HEK293 (cell line): ENCODE data around the gene ANKRD49.

ENCODE experiments used
- CTCF ChIA-PET: fragments of 350-600 bp; formaldehyde crosslinking; extraction: SDS; loops from one replicate; lab custom pipeline; 2021; ENCODE audit warnings: antibody characterized with exemption; lab: Yijun Ruan, JAX
- POLR2A ChIA-PET: fragments of 300-600 bp; formaldehyde crosslinking; extraction: SDS; loops from one replicate; lab custom pipeline; 2020; ENCODE audit warnings: antibody characterized with exemption, inconsistent platforms; lab: Yijun Ruan, JAX
- H3K27ac ChIP-seq: fragments of 200-500 bp; sonication (Bioruptor generic); 2 replicates; pipeline ENCODE4 v1.5.1; 2014; ENCODE audit warnings: low read depth, low read length, control low read depth, inconsistent platforms; ENCODE audit errors: extremely low read depth
- H3K36me3 ChIP-seq, 2 experiments: fragments of 200-500 bp in 1 of 2; sonication (Bioruptor generic) in 1 of 2; 1 replicate in 1 of 2; 2 replicates in 1 of 2; pipeline ENCODE4 v1.5.1; 2014 to 2017; ENCODE audit warnings: inconsistent platforms in 2 of 2, low read length in 2 of 2; ENCODE audit not compliant: control insufficient read depth in 2 of 2, insufficient read depth in 1 of 2
- H3K4me1 ChIP-seq: fragments of 200-500 bp; sonication (Bioruptor generic); 2 replicates; pipeline ENCODE4 v1.5.1; 2014; ENCODE audit warnings: mild to moderate bottlenecking, low read length, inconsistent platforms; ENCODE audit not compliant: control insufficient read depth, insufficient read depth
- H3K4me3 ChIP-seq: 2 replicates; pipeline ENCODE4 v1.5.1; 2011; ENCODE audit warnings: low read depth, mild to moderate bottlenecking, control low read depth, low read length, moderate library complexity
- H3K9me3 ChIP-seq: fragments of 200-500 bp; sonication (Bioruptor generic); 2 replicates; pipeline ENCODE4 v1.5.1; 2014; ENCODE audit warnings: low read depth, low read length, inconsistent platforms; ENCODE audit not compliant: control insufficient read depth, insufficient read depth
- ATF2 ChIP-seq: fragments of 450-650 bp; formaldehyde crosslinking; IDR thresholded peaks from 2 replicates; pipeline ENCODE4 v1.5.1; 2016; ENCODE audit warnings: missing biosample characterization, missing genetic modification characterization, low read depth
- BCL11A ChIP-seq: fragments of 450-650 bp; formaldehyde crosslinking; IDR thresholded peaks from 2 replicates; pipeline ENCODE4 v1.5.1; 2016; ENCODE audit warnings: low read depth, missing biosample characterization, missing genetic modification characterization
- EGR2 ChIP-seq: fragments of 450-650 bp; formaldehyde crosslinking; IDR thresholded peaks from 2 replicates; pipeline ENCODE4 v1.5.1; 2016; ENCODE audit warnings: low read depth, missing biosample characterization, missing genetic modification characterization
- HOXC10 ChIP-seq: sonication (generic); formaldehyde crosslinking; IDR thresholded peaks from 2 replicates; pipeline ENCODE4 v1.8.1; 2023; ENCODE audit warnings: mild to moderate bottlenecking, missing genetic modification reagents
- OSR2 ChIP-seq: fragments of 450-650 bp; formaldehyde crosslinking; IDR thresholded peaks from 2 replicates; pipeline ENCODE4 v1.5.1; 2016; ENCODE audit warnings: missing biosample characterization, missing genetic modification characterization
- REPIN1 ChIP-seq: fragments of 450-650 bp; formaldehyde crosslinking; IDR thresholded peaks from 2 replicates; pipeline ENCODE4 v1.5.1; 2017; ENCODE audit warnings: missing biosample characterization, missing genetic modification characterization, low read depth
- TRIM28 ChIP-seq: IDR thresholded peaks from 2 replicates; pipeline ENCODE4 v1.6.1; 2011; ENCODE audit warnings: low read length, control low read depth, borderline replicate concordance
- ZNF138 ChIP-seq: fragments of 450-650 bp; formaldehyde crosslinking; IDR thresholded peaks from 2 replicates; pipeline ENCODE4 v1.5.1; 2016; ENCODE audit warnings: missing biosample characterization, missing genetic modification characterization, borderline replicate concordance
- ZNF140 ChIP-seq: fragments of 450-650 bp; formaldehyde crosslinking; IDR thresholded peaks from 2 replicates; pipeline ENCODE4 v1.5.1; 2016; ENCODE audit warnings: missing biosample characterization, missing genetic modification characterization
- ZNF18 ChIP-seq: fragments of 450-650 bp; formaldehyde crosslinking; IDR thresholded peaks from 2 replicates; pipeline ENCODE4 v1.5.1; 2016; ENCODE audit warnings: missing biosample characterization, missing genetic modification characterization
- ZNF214 ChIP-seq: fragments of 450-650 bp; formaldehyde crosslinking; IDR thresholded peaks from 2 replicates; pipeline ENCODE4 v1.5.1; 2017; ENCODE audit warnings: missing biosample characterization, mild to moderate bottlenecking, missing genetic modification characterization, borderline replicate concordance
- ZNF473 ChIP-seq: fragments of 450-650 bp; formaldehyde crosslinking; IDR thresholded peaks from 2 replicates; pipeline ENCODE4 v1.5.1; 2017; ENCODE audit warnings: missing biosample characterization, missing genetic modification characterization
- ZNF521 ChIP-seq: fragments of 450-650 bp; formaldehyde crosslinking; IDR thresholded peaks from 2 replicates; pipeline ENCODE4 v1.5.1; 2017; ENCODE audit warnings: missing biosample characterization, mild to moderate bottlenecking, missing genetic modification characterization
- ZNF610 ChIP-seq: fragments of 450-650 bp; formaldehyde crosslinking; IDR thresholded peaks from 2 replicates; pipeline ENCODE4 v1.5.1; 2016; ENCODE audit warnings: missing biosample characterization, missing genetic modification characterization, borderline replicate concordance
- ZNF624 ChIP-seq: fragments of 450-650 bp; formaldehyde crosslinking; IDR thresholded peaks from 2 replicates; pipeline ENCODE4 v1.5.1; 2017; ENCODE audit warnings: missing biosample characterization, missing genetic modification characterization
- ZSCAN16 ChIP-seq: fragments of 450-650 bp; formaldehyde crosslinking; IDR thresholded peaks from 2 replicates; pipeline ENCODE4 v1.5.1; 2016; ENCODE audit warnings: missing biosample characterization, missing genetic modification characterization
- TF ChIP-seq, protein P1 (sequence below): fragments of 450-650 bp; formaldehyde crosslinking; IDR thresholded peaks from 2 replicates; pipeline ENCODE4 v1.5.1; 2016; ENCODE audit warnings: missing biosample characterization, missing genetic modification characterization
- TF ChIP-seq, protein P2 (sequence below): fragments of 450-650 bp; formaldehyde crosslinking; IDR thresholded peaks from 2 replicates; pipeline ENCODE4 v1.5.1; 2016; ENCODE audit warnings: missing biosample characterization, missing genetic modification characterization
- TF ChIP-seq, protein P3 (sequence below): fragments of 450-650 bp; formaldehyde crosslinking; IDR thresholded peaks from 2 replicates; pipeline ENCODE4 v1.5.1; 2016; ENCODE audit warnings: missing biosample characterization, missing genetic modification characterization

The ANKRD49 gene

GRCh38 chr11:94457118-94458029 is 36.4 kb upstream of the ANKRD49 start (continued):
- no peak for TF ChIP-seq ZNF138 (tag by site-specific recombination)
- TF ChIP-seq ZNF18 (tag by site-specific recombination), result no peak
- no peak for TF ChIP-seq ZNF521 (tag by site-specific recombination)

DNA sequence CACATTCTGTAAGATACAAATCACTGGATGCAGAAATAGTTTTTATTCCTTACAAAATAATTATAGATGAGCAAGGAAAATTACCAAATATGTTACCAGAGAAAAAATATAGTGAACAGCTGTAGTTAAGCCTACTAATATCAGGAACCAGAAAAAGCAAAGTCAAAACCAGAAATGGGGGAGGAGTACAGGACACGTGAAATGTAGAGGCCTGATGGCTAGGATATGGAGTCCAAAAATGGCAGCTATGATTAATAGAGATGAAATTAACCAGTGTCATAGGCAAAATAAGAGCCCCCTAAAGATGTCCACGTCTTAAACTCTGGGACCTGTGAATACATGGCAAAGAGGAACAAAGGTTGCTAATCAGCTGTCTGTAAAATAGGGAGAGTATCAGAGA is 34.2 kb upstream of the ANKRD49 start:
- no peak overlapping the region for H3K4me3 ChIP-seq
- POLR2A ChIA-PET, result no interaction called here
- no peak for TF ChIP-seq ATF2 (tag by site-specific recombination)
- no peak for TF ChIP-seq ZNF473 (tag by site-specific recombination)
- TF ChIP-seq ZNF624, result no peak
- TF ChIP-seq, protein P1, sequence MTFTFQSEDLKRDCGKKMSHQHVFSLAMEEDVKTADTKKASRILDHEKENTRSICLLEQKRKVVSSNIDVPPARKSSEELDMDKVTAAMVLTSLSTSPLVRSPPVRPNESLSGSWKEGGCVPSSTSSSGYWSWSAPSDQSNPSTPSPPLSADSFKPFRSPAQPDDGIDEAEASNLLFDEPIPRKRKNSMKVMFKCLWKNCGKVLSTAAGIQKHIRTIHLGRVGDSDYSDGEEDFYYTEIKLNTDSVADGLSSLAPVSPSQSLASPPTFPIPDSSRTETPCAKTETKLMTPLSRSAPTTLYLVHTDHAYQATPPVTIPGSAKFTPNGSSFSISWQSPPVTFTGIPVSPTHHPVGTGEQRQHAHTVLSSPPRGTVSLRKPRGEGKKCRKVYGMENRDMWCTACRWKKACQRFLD (tag by site-specific recombination), result no peak
- TF ChIP-seq, protein P2, sequence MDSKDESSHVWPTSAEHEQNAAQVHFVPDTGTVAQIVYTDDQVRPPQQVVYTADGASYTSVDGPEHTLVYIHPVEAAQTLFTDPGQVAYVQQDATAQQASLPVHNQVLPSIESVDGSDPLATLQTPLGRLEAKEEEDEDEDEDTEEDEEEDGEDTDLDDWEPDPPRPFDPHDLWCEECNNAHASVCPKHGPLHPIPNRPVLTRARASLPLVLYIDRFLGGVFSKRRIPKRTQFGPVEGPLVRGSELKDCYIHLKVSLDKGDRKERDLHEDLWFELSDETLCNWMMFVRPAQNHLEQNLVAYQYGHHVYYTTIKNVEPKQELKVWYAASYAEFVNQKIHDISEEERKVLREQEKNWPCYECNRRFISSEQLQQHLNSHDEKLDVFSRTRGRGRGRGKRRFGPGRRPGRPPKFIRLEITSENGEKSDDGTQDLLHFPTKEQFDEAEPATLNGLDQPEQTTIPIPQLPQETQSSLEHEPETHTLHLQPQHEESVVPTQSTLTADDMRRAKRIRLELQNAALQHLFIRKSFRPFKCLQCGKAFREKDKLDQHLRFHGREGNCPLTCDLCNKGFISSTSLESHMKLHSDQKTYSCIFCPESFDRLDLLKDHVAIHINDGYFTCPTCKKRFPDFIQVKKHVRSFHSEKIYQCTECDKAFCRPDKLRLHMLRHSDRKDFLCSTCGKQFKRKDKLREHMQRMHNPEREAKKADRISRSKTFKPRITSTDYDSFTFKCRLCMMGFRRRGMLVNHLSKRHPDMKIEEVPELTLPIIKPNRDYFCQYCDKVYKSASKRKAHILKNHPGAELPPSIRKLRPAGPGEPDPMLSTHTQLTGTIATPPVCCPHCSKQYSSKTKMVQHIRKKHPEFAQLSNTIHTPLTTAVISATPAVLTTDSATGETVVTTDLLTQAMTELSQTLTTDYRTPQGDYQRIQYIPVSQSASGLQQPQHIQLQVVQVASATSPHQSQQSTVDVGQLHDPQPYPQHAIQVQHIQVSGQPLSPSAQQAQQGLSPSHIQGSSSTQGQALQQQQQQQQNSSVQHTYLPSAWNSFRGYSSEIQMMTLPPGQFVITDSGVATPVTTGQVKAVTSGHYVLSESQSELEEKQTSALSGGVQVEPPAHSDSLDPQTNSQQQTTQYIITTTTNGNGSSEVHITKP, result no peak
- TF ChIP-seq, all 188 proteins: peak for 0
- Histone ChIP-seq H3K4me1 (no peaks in the 10 kb centered on the region), H3K27ac (no peak overlapping the region), H3K9me3 (no peaks in the 10 kb centered on the region), H3K36me3 (peaks cover 11 to 61% of the 10 kb centered on the region in 2 experiments; a peak in 2 of 3 replicates)
- CTCF ChIA-PET, result no interaction called here

DNA sequence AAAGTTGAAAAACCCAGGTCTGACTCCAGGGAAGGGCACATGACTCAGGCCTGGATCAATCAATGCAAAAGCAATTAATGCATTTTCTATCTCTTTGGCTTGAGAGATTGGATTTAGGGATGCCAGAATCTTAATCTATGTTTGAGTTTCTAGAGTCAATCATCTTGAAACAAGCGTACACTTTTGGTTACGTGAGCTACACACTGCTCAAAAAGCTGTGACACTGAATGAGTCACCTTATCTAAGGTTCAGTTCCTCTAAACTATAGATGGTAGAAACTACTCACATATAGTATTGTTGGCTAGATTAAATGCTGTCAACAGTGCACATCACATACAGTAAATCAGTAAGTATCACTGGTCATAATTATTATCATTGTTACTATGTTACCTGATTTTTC is 24.4 kb upstream of the ANKRD49 start:
- peaks cover 0 to 88% of the 10 kb centered on the region in 2 experiments; a peak in 1 of 3 replicates for H3K36me3 ChIP-seq
- POLR2A ChIA-PET, result no interaction called here
- TF ChIP-seq BCL11A (tag by site-specific recombination), result no peak
- no peak for TF ChIP-seq HOXC10 (CRISPR knock-in tag)
- TF ChIP-seq OSR2 (tag by site-specific recombination), result no peak
- TF ChIP-seq TRIM28, result no peak
- TF ChIP-seq, protein P3, sequence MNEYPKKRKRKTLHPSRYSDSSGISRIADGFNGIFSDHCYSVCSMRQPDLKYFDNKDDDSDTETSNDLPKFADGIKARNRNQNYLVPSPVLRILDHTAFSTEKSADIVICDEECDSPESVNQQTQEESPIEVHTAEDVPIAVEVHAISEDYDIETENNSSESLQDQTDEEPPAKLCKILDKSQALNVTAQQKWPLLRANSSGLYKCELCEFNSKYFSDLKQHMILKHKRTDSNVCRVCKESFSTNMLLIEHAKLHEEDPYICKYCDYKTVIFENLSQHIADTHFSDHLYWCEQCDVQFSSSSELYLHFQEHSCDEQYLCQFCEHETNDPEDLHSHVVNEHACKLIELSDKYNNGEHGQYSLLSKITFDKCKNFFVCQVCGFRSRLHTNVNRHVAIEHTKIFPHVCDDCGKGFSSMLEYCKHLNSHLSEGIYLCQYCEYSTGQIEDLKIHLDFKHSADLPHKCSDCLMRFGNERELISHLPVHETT (tag by site-specific recombination), result no peak
- no peak for TF ChIP-seq ZNF610 (tag by site-specific recombination)
- TF ChIP-seq ZSCAN16 (tag by site-specific recombination), result no peak
- TF ChIP-seq EGR2 (tag by site-specific recombination), result no peak
- no peak for TF ChIP-seq REPIN1 (tag by site-specific recombination)
- no peak for TF ChIP-seq ZNF140 (tag by site-specific recombination)
- no peak for TF ChIP-seq ZNF214 (tag by site-specific recombination)
- TF ChIP-seq, all 188 proteins: peak for 0
- Histone ChIP-seq H3K4me3 (no peak overlapping the region), H3K9me3 (no peaks in the 10 kb centered on the region), H3K27ac (no peak overlapping the region), H3K4me1 (no peaks in the 10 kb centered on the region)
- CTCF ChIA-PET, result no interaction called here
